WTC11 (cell line): ENCODE results near the gene DCLK1. TPM values are rescaled to one million over a fixed set of nuclear protein-coding genes. Genes with fewer than 3 reads are reported as not detected.

ENCODE experiments used
- ATAC-seq: fragments of 200-7000 bp; cut with Tn5 transposase; 2 replicates; pipeline ENCODE4 v1.10.0; 2021; ENCODE audit warnings: mild to moderate bottlenecking, moderate library complexity
- CTCF ChIA-PET: fragments of 300-600 bp; sonication (Branson Sonifier 250); formaldehyde crosslinking; loops from one replicate; lab custom pipeline; 2021; ENCODE audit warnings: antibody characterized with exemption; lab: Charles Lee
- POLR2A ChIA-PET: fragments of 350-600 bp; sonication (Branson Sonifier 250); formaldehyde crosslinking; loops from one replicate; lab custom pipeline; 2021; ENCODE audit warnings: antibody characterized with exemption; lab: Charles Lee
- DNase-seq: peaks from one replicate; pipeline ENCODE4 v3.0.0; 2021; ENCODE audit warnings: low spot score
- H3K27ac Mint-ChIP-seq: 2 replicates; pipeline ENCODE4 v1.8.0; 2021; ENCODE audit warnings: mixed read lengths
- H3K27me3 Mint-ChIP-seq: 2 replicates; pipeline ENCODE4 v1.8.0; 2021; ENCODE audit warnings: low read depth, mild to moderate bottlenecking, moderate library complexity, mixed read lengths
- H3K36me3 Mint-ChIP-seq: 2 replicates; pipeline ENCODE4 v1.8.0; 2021; ENCODE audit warnings: mixed read lengths
- H3K4me1 Mint-ChIP-seq: 2 replicates; pipeline ENCODE4 v1.8.0; 2022; ENCODE audit warnings: mixed read lengths
- H3K4me3 Mint-ChIP-seq: 2 replicates; pipeline ENCODE4 v1.8.0; 2021; ENCODE audit warnings: mild to moderate bottlenecking, moderate library complexity, mixed read lengths
- H3K9me3 Mint-ChIP-seq: 2 replicates; pipeline ENCODE4 v1.8.0; 2021; ENCODE audit warnings: mixed read lengths
- ATF1 ChIP-seq: sonication (generic); formaldehyde crosslinking; IDR thresholded peaks from 2 replicates; pipeline ENCODE4 v1.8.1; 2023; ENCODE audit warnings: mild to moderate bottlenecking, moderate library complexity, missing genetic modification reagents
- EMX1 ChIP-seq: fragments of 250-450 bp; sonication (Bioruptor Pico); IDR thresholded peaks from 2 replicates; pipeline ENCODE4 v1.8.0; 2021; ENCODE audit warnings: mild to moderate bottlenecking
- ESRRA ChIP-seq: sonication (generic); formaldehyde crosslinking; IDR thresholded peaks from 2 replicates; pipeline ENCODE4 v1.8.1; 2022; ENCODE audit warnings: mild to moderate bottlenecking, missing genetic modification reagents, borderline replicate concordance
- FOXJ3 ChIP-seq: sonication (generic); formaldehyde crosslinking; IDR thresholded peaks from 2 replicates; pipeline ENCODE4 v1.9.0; 2021; ENCODE audit warnings: missing genetic modification reagents, mild to moderate bottlenecking, borderline replicate concordance
- GTF2I ChIP-seq: fragments of 250-450 bp; sonication (Bioruptor Pico); conservative IDR thresholded peaks from 2 replicates; pipeline ENCODE4 v1.4.0; 2021; ENCODE audit warnings: mild to moderate bottlenecking
- JUN ChIP-seq: sonication (generic); formaldehyde crosslinking; IDR thresholded peaks from 2 replicates; pipeline ENCODE4 v1.8.0; 2023; ENCODE audit warnings: mild to moderate bottlenecking, missing genetic modification reagents
- NFATC4 ChIP-seq: fragments of 250-450 bp; sonication (Bioruptor Pico); IDR thresholded peaks from 2 replicates; pipeline ENCODE4 v1.9.0; 2021; ENCODE audit warnings: mild to moderate bottlenecking
- NFE2L1 ChIP-seq: sonication (generic); formaldehyde crosslinking; IDR thresholded peaks from 2 replicates; pipeline ENCODE4 v1.8.1; 2023; ENCODE audit warnings: missing genetic modification reagents
- NR2C2 ChIP-seq: sonication (generic); formaldehyde crosslinking; IDR thresholded peaks from 2 replicates; pipeline ENCODE4 v1.8.0; 2022; ENCODE audit warnings: mild to moderate bottlenecking, missing genetic modification reagents
- NR3C1 ChIP-seq: sonication (generic); formaldehyde crosslinking; conservative IDR thresholded peaks from 2 replicates; pipeline ENCODE4 v1.8.1; 2023; ENCODE audit warnings: low read depth, mild to moderate bottlenecking, missing genetic modification reagents
- PRRX2 ChIP-seq: fragments of 250-450 bp; sonication (Bioruptor Pico); IDR thresholded peaks from 2 replicates; pipeline ENCODE4 v1.8.0; 2021; ENCODE audit warnings: mild to moderate bottlenecking
- RELA ChIP-seq: sonication (generic); formaldehyde crosslinking; IDR thresholded peaks from 2 replicates; pipeline ENCODE4 v1.8.1; 2022; ENCODE audit warnings: missing genetic modification reagents, mild to moderate bottlenecking, borderline replicate concordance
- TCF7 ChIP-seq: sonication (generic); formaldehyde crosslinking; IDR thresholded peaks from 2 replicates; pipeline ENCODE4 v1.8.0; 2022; ENCODE audit warnings: mild to moderate bottlenecking, low read depth, missing genetic modification reagents, moderate library complexity
- ZNF219 ChIP-seq: sonication (generic); formaldehyde crosslinking; IDR thresholded peaks from 2 replicates; pipeline ENCODE4 v1.8.0; 2023; ENCODE audit warnings: missing genetic modification reagents, mild to moderate bottlenecking, borderline replicate concordance
- ZNF416 ChIP-seq: fragments of 250-450 bp; sonication (Bioruptor Pico); IDR thresholded peaks from 2 replicates; pipeline ENCODE4 v1.9.0; 2021; ENCODE audit warnings: mild to moderate bottlenecking, inconsistent platforms
- ZNF671 ChIP-seq: fragments of 250-450 bp; sonication (Bioruptor Pico); IDR thresholded peaks from 2 replicates; pipeline ENCODE4 v1.8.0; 2021; ENCODE audit warnings: mild to moderate bottlenecking
- total RNA-seq: library from RNA; stranded (reverse); gene quantifications from 3 replicates; pipeline ENCODE4 v1.2.3, GENCODE V29; 2021
- TF ChIP-seq, protein P1 (sequence below): sonication (generic); formaldehyde crosslinking; IDR thresholded peaks from 2 replicates; pipeline ENCODE4 v1.8.1; 2023; ENCODE audit warnings: mild to moderate bottlenecking, moderate library complexity, missing genetic modification reagents
- TF ChIP-seq, protein P2 (sequence below): fragments of 250-450 bp; sonication (Bioruptor Pico); IDR thresholded peaks from 2 replicates; pipeline ENCODE4 v1.9.0; 2021; ENCODE audit warnings: mild to moderate bottlenecking
- TF ChIP-seq, protein P3 (sequence below): sonication (generic); formaldehyde crosslinking; IDR thresholded peaks from 2 replicates; pipeline ENCODE4 v1.8.1; 2023; ENCODE audit warnings: mild to moderate bottlenecking, missing genetic modification reagents
- TF ChIP-seq, protein P4 (sequence below): fragments of 250-450 bp; sonication (Bioruptor Pico); IDR thresholded peaks from 2 replicates; pipeline ENCODE4 v1.9.0; 2021; ENCODE audit warnings: mild to moderate bottlenecking
- TF ChIP-seq, protein P5 (sequence below): sonication (generic); formaldehyde crosslinking; IDR thresholded peaks from 2 replicates; pipeline ENCODE4 v1.8.1; 2023; ENCODE audit warnings: mild to moderate bottlenecking, missing genetic modification reagents, moderate library complexity
- TF ChIP-seq, protein P6 (sequence below): sonication (generic); formaldehyde crosslinking; IDR thresholded peaks from 2 replicates; pipeline ENCODE4 v1.8.1; 2023; ENCODE audit warnings: mild to moderate bottlenecking, missing genetic modification reagents, borderline replicate concordance
- TF ChIP-seq, protein P7 (sequence below): fragments of 250-450 bp; sonication (Bioruptor Pico); IDR thresholded peaks from 2 replicates; pipeline ENCODE4 v2.1.2; 2022; ENCODE audit warnings: mild to moderate bottlenecking, moderate library complexity
- TF ChIP-seq, protein P8 (sequence below): sonication (generic); formaldehyde crosslinking; IDR thresholded peaks from 2 replicates; pipeline ENCODE4 v1.8.0; 2022; ENCODE audit warnings: mild to moderate bottlenecking, missing genetic modification reagents

The DCLK1 gene
- total RNA-seq, 1 experiment from 2014 or later, result 18.5 TPM

DNA sequence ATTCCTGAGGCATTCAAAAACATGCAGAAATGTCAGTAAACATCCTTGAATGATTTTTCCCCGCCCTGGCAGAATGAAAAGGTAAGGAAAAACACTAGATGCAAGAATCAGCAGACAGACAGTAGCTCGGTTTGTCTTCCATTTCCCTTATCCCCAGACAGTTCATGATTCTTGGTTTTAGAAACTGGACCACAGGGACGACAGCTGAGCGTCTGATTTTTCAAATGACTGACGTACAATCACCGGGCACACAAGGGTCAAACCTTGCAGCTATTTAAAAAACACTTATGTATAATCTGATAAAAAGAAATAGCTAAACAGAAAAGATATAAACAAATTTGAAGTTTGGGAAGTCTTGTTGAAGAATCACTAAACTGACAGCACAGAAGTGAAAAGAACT is 47.1 kb downstream of the DCLK1 start:
- CTCF ChIA-PET, result interaction anchor here (0.5 to 1.9 kb wide), 2 partner anchors 10 to 410 kb away, joined by 3 to 5 read pairs; no protein-coding TSS in a partner anchor
- DNase-seq, result no peak
- H3K27ac Mint-ChIP-seq, result no peak overlapping the region
- TF ChIP-seq NFE2L1 (CRISPR knock-in tag) (no peak), TCF7 (CRISPR knock-in tag) (no peak), ZNF671 (CRISPR knock-in tag) (no peak), EMX1 (no peak), ZNF219 (CRISPR knock-in tag) (no peak), PRRX2 (no peak), NFATC4 (no peak), RELA (no peak), FOXJ3 (CRISPR knock-in tag) (no peak), NR3C1 (CRISPR knock-in tag) (no peak), GTF2I (CRISPR knock-in tag) (no peak)
- TF ChIP-seq, protein P1, sequence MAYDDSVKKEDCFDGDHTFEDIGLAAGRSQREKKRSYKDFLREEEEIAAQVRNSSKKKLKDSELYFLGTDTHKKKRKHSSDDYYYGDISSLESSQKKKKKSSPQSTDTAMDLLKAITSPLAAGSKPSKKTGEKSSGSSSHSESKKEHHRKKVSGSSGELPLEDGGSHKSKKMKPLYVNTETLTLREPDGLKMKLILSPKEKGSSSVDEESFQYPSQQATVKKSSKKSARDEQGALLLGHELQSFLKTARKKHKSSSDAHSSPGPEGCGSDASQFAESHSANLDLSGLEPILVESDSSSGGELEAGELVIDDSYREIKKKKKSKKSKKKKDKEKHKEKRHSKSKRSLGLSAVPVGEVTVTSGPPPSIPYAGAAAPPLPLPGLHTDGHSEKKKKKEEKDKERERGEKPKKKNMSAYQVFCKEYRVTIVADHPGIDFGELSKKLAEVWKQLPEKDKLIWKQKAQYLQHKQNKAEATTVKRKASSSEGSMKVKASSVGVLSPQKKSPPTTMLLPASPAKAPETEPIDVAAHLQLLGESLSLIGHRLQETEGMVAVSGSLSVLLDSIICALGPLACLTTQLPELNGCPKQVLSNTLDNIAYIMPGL, result no peak
- TF ChIP-seq, protein P2, sequence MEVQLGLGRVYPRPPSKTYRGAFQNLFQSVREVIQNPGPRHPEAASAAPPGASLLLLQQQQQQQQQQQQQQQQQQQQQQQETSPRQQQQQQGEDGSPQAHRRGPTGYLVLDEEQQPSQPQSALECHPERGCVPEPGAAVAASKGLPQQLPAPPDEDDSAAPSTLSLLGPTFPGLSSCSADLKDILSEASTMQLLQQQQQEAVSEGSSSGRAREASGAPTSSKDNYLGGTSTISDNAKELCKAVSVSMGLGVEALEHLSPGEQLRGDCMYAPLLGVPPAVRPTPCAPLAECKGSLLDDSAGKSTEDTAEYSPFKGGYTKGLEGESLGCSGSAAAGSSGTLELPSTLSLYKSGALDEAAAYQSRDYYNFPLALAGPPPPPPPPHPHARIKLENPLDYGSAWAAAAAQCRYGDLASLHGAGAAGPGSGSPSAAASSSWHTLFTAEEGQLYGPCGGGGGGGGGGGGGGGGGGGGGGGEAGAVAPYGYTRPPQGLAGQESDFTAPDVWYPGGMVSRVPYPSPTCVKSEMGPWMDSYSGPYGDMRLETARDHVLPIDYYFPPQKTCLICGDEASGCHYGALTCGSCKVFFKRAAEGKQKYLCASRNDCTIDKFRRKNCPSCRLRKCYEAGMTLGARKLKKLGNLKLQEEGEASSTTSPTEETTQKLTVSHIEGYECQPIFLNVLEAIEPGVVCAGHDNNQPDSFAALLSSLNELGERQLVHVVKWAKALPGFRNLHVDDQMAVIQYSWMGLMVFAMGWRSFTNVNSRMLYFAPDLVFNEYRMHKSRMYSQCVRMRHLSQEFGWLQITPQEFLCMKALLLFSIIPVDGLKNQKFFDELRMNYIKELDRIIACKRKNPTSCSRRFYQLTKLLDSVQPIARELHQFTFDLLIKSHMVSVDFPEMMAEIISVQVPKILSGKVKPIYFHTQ (CRISPR knock-in tag), result no peak
- TF ChIP-seq, protein P3, sequence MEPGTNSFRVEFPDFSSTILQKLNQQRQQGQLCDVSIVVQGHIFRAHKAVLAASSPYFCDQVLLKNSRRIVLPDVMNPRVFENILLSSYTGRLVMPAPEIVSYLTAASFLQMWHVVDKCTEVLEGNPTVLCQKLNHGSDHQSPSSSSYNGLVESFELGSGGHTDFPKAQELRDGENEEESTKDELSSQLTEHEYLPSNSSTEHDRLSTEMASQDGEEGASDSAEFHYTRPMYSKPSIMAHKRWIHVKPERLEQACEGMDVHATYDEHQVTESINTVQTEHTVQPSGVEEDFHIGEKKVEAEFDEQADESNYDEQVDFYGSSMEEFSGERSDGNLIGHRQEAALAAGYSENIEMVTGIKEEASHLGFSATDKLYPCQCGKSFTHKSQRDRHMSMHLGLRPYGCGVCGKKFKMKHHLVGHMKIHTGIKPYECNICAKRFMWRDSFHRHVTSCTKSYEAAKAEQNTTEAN (CRISPR knock-in tag), result no peak
- TF ChIP-seq, protein P4, sequence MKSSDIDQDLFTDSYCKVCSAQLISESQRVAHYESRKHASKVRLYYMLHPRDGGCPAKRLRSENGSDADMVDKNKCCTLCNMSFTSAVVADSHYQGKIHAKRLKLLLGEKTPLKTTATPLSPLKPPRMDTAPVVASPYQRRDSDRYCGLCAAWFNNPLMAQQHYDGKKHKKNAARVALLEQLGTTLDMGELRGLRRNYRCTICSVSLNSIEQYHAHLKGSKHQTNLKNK (CRISPR knock-in tag), result no peak
- TF ChIP-seq, all 79 proteins: peak for 0
- H3K4me1 Mint-ChIP-seq, result peaks cover 41% of the 10 kb centered on the region
- H3K9me3 Mint-ChIP-seq, result no peaks in the 10 kb centered on the region
- POLR2A ChIA-PET, result no interaction called here
- H3K4me3 Mint-ChIP-seq, result no peak overlapping the region
- no peak for ATAC-seq
- H3K36me3 Mint-ChIP-seq, result no peaks in the 10 kb centered on the region
- H3K27me3 Mint-ChIP-seq, result no peaks in the 10 kb centered on the region

DNA sequence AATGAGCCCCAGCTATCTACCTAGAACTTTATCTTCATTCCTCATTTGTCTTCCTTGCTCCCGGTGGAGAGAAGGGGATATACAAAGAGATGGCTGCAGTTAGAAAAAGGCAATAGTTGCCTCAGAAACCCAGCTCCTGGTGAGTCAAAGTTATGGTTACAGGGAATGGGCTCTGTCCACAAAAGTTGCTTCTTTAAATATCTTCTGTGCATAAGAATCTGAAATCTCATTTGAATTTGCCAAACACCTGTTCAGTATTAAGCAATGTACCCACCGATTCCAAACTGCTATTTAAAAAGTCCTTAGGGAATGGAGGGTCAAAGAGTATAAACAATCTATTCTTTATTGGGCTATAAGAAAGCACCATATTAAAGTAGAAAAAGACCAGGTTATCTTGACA is 48.4 kb downstream of the DCLK1 start:
- DNase-seq (no peak), ATAC-seq (no peak)
- no peak overlapping the region for H3K4me3 Mint-ChIP-seq
- ChIA-PET POLR2A (no interaction called here), CTCF (no interaction called here)
- H3K27me3 Mint-ChIP-seq, result no peaks in the 10 kb centered on the region
- H3K4me1 Mint-ChIP-seq, result peaks cover 41% of the 10 kb centered on the region
- H3K27ac Mint-ChIP-seq, result no peak overlapping the region
- H3K9me3 Mint-ChIP-seq, result peaks cover 6% of the 10 kb centered on the region; the same call in 1 of the 2 replicates
- H3K36me3 Mint-ChIP-seq, result no peaks in the 10 kb centered on the region
- TF ChIP-seq, protein P5, sequence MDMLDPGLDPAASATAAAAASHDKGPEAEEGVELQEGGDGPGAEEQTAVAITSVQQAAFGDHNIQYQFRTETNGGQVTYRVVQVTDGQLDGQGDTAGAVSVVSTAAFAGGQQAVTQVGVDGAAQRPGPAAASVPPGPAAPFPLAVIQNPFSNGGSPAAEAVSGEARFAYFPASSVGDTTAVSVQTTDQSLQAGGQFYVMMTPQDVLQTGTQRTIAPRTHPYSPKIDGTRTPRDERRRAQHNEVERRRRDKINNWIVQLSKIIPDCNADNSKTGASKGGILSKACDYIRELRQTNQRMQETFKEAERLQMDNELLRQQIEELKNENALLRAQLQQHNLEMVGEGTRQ (CRISPR knock-in tag), result no peak
- TF ChIP-seq NR2C2 (CRISPR knock-in tag) (no peak), ZNF416 (CRISPR knock-in tag) (no peak), RELA (no peak), ATF1 (no peak), ESRRA (CRISPR knock-in tag) (no peak), JUN (no peak)
- TF ChIP-seq, protein P6, sequence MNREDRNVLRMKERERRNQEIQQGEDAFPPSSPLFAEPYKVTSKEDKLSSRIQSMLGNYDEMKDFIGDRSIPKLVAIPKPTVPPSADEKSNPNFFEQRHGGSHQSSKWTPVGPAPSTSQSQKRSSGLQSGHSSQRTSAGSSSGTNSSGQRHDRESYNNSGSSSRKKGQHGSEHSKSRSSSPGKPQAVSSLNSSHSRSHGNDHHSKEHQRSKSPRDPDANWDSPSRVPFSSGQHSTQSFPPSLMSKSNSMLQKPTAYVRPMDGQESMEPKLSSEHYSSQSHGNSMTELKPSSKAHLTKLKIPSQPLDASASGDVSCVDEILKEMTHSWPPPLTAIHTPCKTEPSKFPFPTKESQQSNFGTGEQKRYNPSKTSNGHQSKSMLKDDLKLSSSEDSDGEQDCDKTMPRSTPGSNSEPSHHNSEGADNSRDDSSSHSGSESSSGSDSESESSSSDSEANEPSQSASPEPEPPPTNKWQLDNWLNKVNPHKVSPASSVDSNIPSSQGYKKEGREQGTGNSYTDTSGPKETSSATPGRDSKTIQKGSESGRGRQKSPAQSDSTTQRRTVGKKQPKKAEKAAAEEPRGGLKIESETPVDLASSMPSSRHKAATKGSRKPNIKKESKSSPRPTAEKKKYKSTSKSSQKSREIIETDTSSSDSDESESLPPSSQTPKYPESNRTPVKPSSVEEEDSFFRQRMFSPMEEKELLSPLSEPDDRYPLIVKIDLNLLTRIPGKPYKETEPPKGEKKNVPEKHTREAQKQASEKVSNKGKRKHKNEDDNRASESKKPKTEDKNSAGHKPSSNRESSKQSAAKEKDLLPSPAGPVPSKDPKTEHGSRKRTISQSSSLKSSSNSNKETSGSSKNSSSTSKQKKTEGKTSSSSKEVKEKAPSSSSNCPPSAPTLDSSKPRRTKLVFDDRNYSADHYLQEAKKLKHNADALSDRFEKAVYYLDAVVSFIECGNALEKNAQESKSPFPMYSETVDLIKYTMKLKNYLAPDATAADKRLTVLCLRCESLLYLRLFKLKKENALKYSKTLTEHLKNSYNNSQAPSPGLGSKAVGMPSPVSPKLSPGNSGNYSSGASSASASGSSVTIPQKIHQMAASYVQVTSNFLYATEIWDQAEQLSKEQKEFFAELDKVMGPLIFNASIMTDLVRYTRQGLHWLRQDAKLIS (CRISPR knock-in tag), result no peak
- TF ChIP-seq, protein P7, sequence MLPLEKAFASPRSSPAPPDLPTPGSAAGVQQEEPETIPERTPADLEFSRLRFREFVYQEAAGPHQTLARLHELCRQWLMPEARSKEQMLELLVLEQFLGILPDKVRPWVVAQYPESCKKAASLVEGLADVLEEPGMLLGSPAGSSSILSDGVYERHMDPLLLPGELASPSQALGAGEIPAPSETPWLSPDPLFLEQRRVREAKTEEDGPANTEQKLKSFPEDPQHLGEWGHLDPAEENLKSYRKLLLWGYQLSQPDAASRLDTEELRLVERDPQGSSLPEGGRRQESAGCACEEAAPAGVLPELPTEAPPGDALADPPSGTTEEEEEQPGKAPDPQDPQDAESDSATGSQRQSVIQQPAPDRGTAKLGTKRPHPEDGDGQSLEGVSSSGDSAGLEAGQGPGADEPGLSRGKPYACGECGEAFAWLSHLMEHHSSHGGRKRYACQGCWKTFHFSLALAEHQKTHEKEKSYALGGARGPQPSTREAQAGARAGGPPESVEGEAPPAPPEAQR (CRISPR knock-in tag), result no peak
- TF ChIP-seq, protein P8, sequence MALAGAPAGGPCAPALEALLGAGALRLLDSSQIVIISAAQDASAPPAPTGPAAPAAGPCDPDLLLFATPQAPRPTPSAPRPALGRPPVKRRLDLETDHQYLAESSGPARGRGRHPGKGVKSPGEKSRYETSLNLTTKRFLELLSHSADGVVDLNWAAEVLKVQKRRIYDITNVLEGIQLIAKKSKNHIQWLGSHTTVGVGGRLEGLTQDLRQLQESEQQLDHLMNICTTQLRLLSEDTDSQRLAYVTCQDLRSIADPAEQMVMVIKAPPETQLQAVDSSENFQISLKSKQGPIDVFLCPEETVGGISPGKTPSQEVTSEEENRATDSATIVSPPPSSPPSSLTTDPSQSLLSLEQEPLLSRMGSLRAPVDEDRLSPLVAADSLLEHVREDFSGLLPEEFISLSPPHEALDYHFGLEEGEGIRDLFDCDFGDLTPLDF (CRISPR knock-in tag), result no peak
